Cardiac fibroblast (primary cell): ENCODE measurements around the gene LAD1.

ENCODE experiments used
- DNase-seq, 2 donors: peaks; one replicate each; pipeline versions ENCODE4 v3.0.0 to v3.0.0-alpha.2; 2010; ENCODE audit warnings: low read depth in 2 of 2
- H3K4me3 ChIP-seq, 2 donors: replicated peaks in 1 of 2; 1 replicate in 1 of 2; 2 replicates in 1 of 2; pipeline ENCODE4 v1.5.1; 2011; ENCODE audit warnings: low read depth in 2 of 2, low read length in 2 of 2, mild to moderate bottlenecking in 2 of 2, moderate library complexity in 1 of 2
- TF ChIP-seq, protein P1 (sequence below): IDR thresholded peaks from one replicate; pipeline ENCODE4 v1.5.1; 2011; ENCODE audit warnings: low read depth, mild to moderate bottlenecking, low read length, inconsistent platforms

The LAD1 gene

DNA sequence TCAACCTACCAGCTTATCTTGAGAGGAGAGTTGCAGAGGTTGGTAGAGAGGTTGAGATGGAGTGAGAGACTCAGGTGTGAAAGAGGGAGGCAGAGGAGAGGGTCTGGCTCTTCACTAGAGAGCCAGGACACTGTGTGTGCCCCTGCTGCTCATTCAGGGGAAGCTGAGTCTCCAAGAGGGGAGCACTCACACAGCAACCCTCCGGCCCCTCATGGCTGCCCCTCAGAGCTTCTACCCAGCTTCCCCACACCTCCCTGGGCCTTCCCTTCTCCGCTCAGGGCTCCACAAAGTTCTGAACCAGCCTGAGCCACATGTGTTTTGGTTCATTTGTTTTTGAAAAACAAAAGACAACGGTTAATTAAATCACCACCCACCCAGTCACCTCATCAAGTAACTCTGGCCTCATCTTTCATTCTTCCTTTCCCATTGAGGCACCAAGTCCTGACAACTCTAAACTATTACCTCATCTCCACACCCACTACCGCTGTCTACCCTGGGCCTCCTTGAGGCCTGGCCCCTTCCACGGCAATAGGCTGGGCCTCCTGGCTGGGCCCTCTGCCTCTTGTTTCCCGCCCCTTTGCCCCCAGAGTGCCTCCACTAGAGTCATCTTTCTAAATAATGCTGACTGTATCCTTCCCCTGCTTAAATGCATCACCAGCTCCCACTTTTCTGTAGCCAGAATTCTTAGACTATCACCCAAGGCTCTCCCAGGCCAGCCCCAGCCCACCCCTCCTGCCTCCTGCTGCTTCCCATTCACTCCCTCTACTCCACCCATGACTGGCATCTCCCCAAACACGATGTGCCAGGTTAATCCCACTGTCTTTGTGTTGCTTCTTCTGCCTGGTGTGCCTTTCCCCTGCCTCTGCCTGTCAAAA, 54.7 kb downstream of the LAD1 start:
- H3K4me3 ChIP-seq: no peak overlapping the region
- DNase-seq: no peak
- TF ChIP-seq, protein P1, sequence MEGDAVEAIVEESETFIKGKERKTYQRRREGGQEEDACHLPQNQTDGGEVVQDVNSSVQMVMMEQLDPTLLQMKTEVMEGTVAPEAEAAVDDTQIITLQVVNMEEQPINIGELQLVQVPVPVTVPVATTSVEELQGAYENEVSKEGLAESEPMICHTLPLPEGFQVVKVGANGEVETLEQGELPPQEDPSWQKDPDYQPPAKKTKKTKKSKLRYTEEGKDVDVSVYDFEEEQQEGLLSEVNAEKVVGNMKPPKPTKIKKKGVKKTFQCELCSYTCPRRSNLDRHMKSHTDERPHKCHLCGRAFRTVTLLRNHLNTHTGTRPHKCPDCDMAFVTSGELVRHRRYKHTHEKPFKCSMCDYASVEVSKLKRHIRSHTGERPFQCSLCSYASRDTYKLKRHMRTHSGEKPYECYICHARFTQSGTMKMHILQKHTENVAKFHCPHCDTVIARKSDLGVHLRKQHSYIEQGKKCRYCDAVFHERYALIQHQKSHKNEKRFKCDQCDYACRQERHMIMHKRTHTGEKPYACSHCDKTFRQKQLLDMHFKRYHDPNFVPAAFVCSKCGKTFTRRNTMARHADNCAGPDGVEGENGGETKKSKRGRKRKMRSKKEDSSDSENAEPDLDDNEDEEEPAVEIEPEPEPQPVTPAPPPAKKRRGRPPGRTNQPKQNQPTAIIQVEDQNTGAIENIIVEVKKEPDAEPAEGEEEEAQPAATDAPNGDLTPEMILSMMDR: no peak

DNA sequence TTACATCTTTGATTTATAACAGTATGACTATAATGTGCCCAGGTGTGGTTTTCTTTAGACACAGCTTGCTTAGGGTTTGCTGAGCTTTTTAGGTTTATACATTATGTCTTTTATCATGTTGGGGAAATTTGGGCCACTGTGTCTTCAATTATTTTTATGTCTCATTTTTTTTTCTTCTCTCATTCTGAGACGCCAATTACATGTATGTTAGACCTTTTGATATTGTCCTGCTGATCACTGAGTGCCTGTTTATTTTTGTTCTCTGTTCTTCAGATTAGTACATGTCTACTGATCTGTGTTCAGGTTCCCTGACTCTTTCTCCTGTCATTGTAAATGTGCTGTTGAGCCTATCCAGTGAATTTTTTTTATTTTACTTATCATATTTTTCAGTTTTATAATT, 57.7 kb downstream of the LAD1 start:
- TF ChIP-seq, protein P1: no peak
- DNase-seq: no peak
- H3K4me3 ChIP-seq: no peak overlapping the region

DNA sequence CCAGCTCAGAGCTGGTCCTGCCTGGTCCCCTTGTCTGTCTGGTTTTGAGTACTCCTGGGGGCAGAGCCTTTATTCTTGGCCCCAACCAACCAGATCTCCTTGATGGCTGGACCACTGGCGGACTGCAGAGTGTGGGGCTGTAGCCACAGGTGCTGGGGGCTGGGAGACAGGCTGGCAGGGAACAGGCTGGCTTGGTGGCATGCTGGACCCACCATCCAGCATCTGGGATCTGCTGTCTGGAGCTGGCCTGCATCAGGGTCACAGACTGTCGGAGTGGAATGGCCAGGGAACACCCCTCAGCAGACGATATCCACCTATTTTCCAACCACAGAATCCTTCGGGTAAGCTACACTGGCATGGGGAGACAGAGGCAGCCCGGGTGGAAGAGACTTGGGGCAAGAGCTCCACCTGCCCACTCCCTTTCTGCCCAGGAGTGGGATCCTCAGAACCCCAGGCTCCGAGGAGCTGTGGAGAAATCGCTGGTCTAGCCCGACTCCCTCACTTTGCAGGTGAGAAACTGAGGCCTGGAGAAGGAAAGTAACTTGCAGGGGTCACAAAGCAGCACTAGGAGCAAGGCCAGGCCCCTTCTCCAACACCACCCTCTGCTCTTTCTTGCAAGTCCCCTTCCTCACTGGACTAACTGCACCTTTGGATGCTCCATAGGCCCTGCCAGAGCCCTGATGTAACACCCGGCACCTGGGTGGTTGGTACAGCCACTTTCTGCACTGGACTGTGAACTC, 62.2 kb downstream of the LAD1 start:
- TF ChIP-seq, protein P1: no peak
- no peak overlapping the region for H3K4me3 ChIP-seq
- no peak for DNase-seq

DNA sequence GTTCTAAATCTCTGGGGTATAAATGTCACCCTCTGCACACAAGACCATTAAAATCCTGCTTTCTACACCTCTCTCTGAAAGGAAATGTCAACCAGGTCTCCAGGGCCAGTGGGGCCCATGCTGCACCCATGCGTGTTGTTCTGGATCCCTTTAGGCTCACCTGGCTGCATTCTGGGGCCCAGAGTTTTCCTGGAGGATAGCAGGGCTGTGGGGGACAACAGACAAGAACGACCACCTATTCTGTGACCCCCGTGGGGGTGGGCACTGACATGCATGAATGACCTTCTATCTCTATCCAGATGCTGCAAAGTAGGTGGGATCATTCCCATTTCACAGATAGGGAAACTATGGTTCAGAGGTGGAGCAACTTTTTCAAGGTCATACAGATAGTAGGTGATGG, 63.2 kb downstream of the LAD1 start:
- TF ChIP-seq, protein P1: no peak
- DNase-seq: no peak
- H3K4me3 ChIP-seq: no peak overlapping the region

DNA sequence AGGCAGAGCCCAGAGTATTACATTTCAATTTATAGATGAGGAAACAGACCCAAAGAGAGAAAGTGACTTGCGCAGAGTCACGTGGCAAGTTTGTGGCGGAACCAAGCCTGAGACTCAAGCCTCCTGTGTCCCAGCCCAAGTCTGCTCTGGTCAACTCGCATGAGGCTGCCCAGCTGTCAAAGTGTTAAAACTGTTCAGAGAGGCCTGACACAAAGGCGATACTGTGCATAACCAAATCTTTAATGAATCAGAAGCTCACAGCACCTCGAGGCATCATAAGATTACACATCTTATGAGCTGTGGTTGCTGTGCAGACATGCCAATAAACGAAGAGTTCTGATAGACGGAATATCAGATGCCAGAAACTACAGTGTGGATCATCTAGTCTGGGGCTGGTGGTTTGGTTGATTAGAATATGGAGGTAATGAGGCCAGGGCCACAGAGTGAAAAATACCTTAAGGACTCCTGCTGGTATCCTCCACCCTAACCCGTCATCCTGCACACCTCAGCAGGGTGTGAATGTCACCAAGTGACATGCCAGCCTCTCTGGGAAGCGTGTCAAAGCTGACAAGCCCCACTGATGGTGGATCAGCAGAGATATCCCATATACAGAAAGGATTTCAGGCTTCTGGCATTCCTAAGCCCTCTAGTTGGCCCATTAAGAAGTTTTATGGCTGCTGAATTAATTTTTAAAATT, 63.8 kb downstream of the LAD1 start:
- no peak overlapping the region for H3K4me3 ChIP-seq
- TF ChIP-seq, protein P1: no peak
- DNase-seq: no peak

DNA sequence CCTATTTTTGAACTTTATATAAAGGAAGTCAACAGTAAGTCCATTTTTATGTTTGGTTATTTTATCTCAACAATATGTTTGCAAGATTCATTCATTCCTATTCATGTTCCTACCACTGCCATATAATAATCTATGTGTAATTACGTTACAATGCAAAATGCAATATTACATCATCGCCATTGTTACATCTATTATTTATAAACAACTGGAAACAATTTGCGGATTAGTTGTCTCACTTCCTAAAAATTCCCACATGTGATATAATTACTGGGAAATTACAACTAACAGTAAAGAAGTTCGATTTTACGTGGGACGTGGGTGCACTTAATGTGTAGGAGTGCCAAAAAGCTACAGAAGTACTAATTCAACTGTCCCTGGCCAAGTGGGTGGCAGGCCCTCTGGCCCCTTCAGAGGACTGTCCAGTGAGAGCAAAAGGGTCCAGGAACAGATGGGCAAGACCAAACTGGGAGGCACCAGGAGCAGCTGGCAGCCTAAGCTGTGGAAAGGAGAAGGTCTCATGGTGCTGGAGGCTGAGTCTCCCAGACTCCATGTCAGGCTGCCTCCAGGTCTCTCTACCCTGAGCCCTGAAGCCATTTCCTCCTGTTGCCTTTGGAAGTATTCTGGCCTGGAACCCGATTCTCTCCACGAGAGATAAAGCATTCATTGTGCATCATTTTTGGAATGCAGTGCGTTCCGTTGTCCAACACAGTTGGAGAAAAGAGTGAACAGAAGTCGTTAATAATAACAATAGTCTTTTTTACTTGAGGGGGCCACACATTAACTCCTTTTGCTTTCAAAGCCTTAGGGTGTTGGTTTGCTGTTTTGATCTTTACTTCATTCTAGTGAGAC, 64.6 kb downstream of the LAD1 start:
- TF ChIP-seq, protein P1: no peak
- DNase-seq: no peak

More for the DNA sequence above, 64.6 kb downstream of the LAD1 start:
- H3K4me3 ChIP-seq: no peak overlapping the region
